Kidney epithelial cell (primary cell): ENCODE data around the gene STK10. TPM values are rescaled to one million over a fixed set of nuclear protein-coding genes. Genes with fewer than 3 reads are reported as not detected.

ENCODE experiments used
- DNase-seq: peaks from one replicate; pipeline ENCODE4 v3.0.0-alpha.2; 2010; ENCODE audit warnings: low read depth
- H3K27me3 ChIP-seq: 2 replicates; pipeline ENCODE4 v1.6.0; 2011; ENCODE audit warnings: low read length; ENCODE audit not compliant: control insufficient read depth, insufficient read depth
- H3K36me3 ChIP-seq: 2 replicates; pipeline ENCODE4 v1.5.1; 2011; ENCODE audit warnings: low read length; ENCODE audit not compliant: control insufficient read depth, insufficient read depth
- H3K4me3 ChIP-seq: 2 replicates; pipeline ENCODE4 v1.5.1; 2011; ENCODE audit warnings: low read depth, mild to moderate bottlenecking, control low read depth, low read length
- total RNA-seq: library from RNA; depleted of rRNA; stranded (reverse); fragments of >200 nt; gene quantifications from 2 replicates; pipeline ENCODE4 v1.2.3, GENCODE V29; 2015
- TF ChIP-seq, protein P1 (sequence below): IDR thresholded peaks from 2 replicates; pipeline ENCODE4 v1.5.1; 2011; ENCODE audit warnings: mild to moderate bottlenecking, moderate library complexity, low read length, control low read depth, inconsistent platforms; ENCODE audit not compliant: insufficient read depth, poor library complexity, severe bottlenecking

STK10 gene
- total RNA-seq, result 23.3 and 24.7 TPM in 2 replicates

DNA sequence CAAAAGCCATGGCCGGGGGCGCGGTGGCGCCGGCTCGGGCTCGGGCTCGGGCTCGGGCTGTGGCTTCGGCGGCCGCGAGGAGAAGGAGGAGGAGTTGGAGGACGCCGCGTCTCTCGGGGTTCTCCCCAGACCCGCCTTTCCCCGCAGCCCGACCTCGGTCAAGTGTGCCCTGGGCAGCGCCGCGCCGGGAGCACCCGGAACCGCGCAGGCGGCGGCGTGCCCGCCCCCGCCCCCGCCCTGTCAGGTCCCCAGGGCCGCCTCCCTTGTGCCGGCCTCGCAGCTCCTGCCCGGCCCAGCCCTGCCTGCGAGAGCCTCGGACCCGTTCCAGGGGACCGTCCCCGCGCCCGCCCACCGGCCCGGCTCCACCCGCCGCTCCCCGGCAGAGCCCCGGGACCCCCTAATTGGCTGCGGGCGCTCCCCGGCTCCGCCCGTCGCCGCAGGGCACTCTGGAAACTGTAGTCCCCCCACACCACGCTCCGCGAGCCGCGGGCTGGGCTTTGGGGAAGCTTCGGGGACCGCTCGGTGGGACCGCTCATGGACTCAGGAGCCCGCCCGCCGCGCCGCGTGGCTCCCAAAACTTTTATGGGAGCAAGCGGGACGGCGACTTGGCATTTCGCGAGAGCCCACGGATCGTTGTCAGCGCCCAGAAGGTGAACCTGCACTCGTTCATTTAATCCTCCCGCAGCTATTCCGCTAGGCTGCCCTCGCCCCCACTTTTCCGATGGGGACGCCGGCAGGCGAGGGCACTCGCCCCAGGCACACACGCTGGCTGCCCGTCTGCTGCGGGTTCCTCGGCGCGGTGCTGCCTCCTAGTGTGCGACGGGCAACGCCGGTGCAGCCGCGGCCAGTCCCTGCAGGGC lies at the start of gene STK10:
Gene STK10, minus strand, starts transcription at position 192 of the 860 bp plus-strand sequence. Its CDS starts 182 bp downstream, at position 10.
- TF ChIP-seq, protein P1, sequence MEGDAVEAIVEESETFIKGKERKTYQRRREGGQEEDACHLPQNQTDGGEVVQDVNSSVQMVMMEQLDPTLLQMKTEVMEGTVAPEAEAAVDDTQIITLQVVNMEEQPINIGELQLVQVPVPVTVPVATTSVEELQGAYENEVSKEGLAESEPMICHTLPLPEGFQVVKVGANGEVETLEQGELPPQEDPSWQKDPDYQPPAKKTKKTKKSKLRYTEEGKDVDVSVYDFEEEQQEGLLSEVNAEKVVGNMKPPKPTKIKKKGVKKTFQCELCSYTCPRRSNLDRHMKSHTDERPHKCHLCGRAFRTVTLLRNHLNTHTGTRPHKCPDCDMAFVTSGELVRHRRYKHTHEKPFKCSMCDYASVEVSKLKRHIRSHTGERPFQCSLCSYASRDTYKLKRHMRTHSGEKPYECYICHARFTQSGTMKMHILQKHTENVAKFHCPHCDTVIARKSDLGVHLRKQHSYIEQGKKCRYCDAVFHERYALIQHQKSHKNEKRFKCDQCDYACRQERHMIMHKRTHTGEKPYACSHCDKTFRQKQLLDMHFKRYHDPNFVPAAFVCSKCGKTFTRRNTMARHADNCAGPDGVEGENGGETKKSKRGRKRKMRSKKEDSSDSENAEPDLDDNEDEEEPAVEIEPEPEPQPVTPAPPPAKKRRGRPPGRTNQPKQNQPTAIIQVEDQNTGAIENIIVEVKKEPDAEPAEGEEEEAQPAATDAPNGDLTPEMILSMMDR, result peak; percentile 80
- no peaks in the 10 kb centered on the region for H3K36me3 ChIP-seq
- peak within 1 kb of the TSS; percentile 93 for H3K4me3 ChIP-seq
- no peaks in the 10 kb centered on the region for H3K27me3 ChIP-seq
- DNase-seq, result no peak

DNA sequence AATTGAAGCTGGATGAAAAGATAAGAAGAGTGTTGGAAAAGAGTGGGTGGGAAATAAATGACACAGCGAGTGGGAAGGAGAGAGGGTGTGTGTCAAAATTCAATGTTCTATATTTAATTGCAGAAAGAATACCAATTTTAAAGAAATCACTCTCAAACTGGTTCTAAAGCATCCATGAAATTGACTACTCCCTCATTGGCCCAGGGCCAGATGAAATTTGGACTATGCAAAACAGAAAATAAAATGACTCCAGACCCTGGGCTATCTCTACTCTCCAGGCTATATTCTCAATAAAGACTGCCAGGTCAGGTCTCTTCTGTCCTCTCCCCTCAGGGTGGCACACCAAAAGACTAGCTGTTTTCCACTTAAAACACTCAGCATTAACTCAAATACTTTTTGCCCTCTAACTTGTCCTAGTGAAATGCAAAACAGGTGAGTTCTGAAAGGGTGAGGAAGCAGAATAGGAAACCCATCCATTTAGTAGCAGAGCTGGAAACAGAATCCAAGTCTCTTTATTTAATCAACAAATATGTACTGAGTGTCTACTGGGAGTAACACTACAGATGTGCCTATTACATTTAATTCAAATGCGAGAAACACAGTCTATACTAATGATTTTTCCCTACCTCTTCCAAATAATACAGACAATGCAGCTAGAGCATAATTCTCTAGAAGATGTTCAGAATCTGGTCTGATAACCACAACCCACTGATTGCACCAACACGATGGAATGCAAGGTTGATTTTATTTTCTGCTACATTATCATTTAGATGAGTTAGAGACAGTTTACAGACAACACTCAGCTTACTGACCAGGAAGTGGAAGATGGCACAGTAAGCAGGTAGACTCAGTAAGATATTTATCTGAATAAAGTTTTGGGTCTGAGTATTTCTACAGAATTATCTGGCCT lies 48.1 kb upstream of the STK10 start:
- no peaks in the 10 kb centered on the region for H3K27me3 ChIP-seq

GRCh38 chr5:172235132-172235780 lies 47.2 kb upstream of the STK10 start:
- Histone ChIP-seq H3K4me3 (no peak overlapping the region), H3K27me3 (no peaks in the 10 kb centered on the region), H3K36me3 (no peaks in the 10 kb centered on the region)
- DNase-seq, result no peak
- TF ChIP-seq, protein P1, result no peak

More for the DNA sequence above, 48.1 kb upstream of the STK10 start:
- Histone ChIP-seq H3K36me3 (no peaks in the 10 kb centered on the region), H3K4me3 (no peak overlapping the region)
- TF ChIP-seq, protein P1, result no peak
- no peak for DNase-seq

DNA sequence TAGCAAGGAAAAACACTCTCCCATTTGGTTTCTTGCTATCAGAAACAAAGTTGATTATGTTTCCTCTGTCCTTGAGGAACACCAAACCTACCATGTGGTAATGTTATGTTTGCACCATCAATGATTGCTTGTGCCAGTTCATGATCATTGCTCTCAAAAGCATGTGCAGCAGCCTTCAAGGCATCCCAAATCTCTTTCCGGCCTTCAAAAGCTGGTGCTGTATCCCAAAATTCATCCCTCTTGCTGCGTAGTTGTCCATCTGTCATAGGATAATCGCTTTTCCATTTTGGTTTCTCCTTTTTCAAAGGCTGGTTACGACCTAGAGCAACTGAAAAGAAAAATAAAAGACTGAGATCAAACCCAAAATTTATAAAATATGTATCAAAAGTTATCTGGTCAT lies 46.0 kb upstream of the STK10 start:
- no peaks in the 10 kb centered on the region for H3K36me3 ChIP-seq
- TF ChIP-seq, protein P1, result no peak

GRCh38 chr5:172229904-172230303 lies 41.9 kb upstream of the STK10 start:
- TF ChIP-seq, protein P1, result no peak
- H3K27me3 ChIP-seq, result no peaks in the 10 kb centered on the region
- no peak overlapping the region for H3K4me3 ChIP-seq
- no peak for DNase-seq
- peaks cover 1% of the 10 kb centered on the region for H3K36me3 ChIP-seq

More for the DNA sequence above, 46.0 kb upstream of the STK10 start:
- no peak overlapping the region for H3K4me3 ChIP-seq
- DNase-seq, result no peak
- no peaks in the 10 kb centered on the region for H3K27me3 ChIP-seq
